DND-41 (cell line): Measurements from ENCODE around the gene GGTA1.

ENCODE experiments used
- CTCF ChIP-seq: IDR thresholded peaks from 2 replicates; pipeline ENCODE4 v1.5.1; 2012; ENCODE audit warnings: borderline replicate concordance, low read length, moderate library complexity, mild to moderate bottlenecking; ENCODE audit not compliant: poor library complexity, severe bottlenecking; ENCODE audit errors: extremely low read depth
- EZH2 ChIP-seq: IDR thresholded peaks from 3 replicates; pipeline ENCODE4 v1.6.1; 2012; ENCODE audit warnings: borderline replicate concordance, low read depth, mild to moderate bottlenecking, moderate library complexity, low read length, inconsistent platforms; ENCODE audit not compliant: severe bottlenecking

- TF ChIP-seq CTCF, result no peak
- TF ChIP-seq EZH2, result no peak
Observed at GRCh38 chr9:121485623-121486022, 14.0 kb downstream of the GGTA1 start.
